Activated CD8-positive, alpha-beta memory T cell treated with anti-CD3 and anti-CD28 coated beads, Interleukin-2, amount 10 ng/mL, durations not matched to agents 7 days and 5 days (primary cell): ENCODE results near the gene GTF2F2. TPM values are rescaled to one million over a fixed set of nuclear protein-coding genes. Genes with fewer than 3 reads are reported as not detected.
"Not testable (repeated sequence)": the region's sequence is repeated elsewhere in the genome, so short reads cannot be mapped to it uniquely, and the experiment has no call there.

Experiments used
- ATAC-seq: fragments of 150-1000 bp; cut with Tn5 transposase; one replicate; pipeline ENCODE4 v1.10.0; 2021; ENCODE audit warnings: moderate library complexity
- CTCF ChIA-PET: fragments of 350-600 bp; sonication (Branson Sonifier 250); formaldehyde crosslinking; loops from one replicate; lab custom pipeline; 2021; ENCODE audit warnings: antibody characterized with exemption; lab: Charles Lee
- DNase-seq: peaks from one replicate; pipeline ENCODE4 v3.0.0-alpha.2; 2020
- H3K27ac Mint-ChIP-seq: one replicate; pipeline ENCODE4 v1.8.0; 2021; ENCODE audit warnings: mild to moderate bottlenecking, mixed read lengths
- H3K27me3 Mint-ChIP-seq: one replicate; pipeline ENCODE4 v1.8.0; 2021; ENCODE audit warnings: mixed read lengths
- H3K36me3 Mint-ChIP-seq: one replicate; pipeline ENCODE4 v1.8.0; 2021; ENCODE audit warnings: mild to moderate bottlenecking, mixed read lengths
- H3K4me1 Mint-ChIP-seq: one replicate; pipeline ENCODE4 v1.8.0; 2021; ENCODE audit warnings: mixed read lengths
- H3K4me3 Mint-ChIP-seq: one replicate; pipeline ENCODE4 v1.8.0; 2021; ENCODE audit warnings: mild to moderate bottlenecking, moderate library complexity, mixed read lengths
- H3K9me3 Mint-ChIP-seq: one replicate; pipeline ENCODE4 v1.8.0; 2022; ENCODE audit warnings: low read depth, mixed read lengths
- total RNA-seq, 2 experiments: library from RNA; stranded (reverse); gene quantifications; one replicate each; pipeline ENCODE4 v1.2.3, GENCODE V29; 2021

The GTF2F2 gene
- total RNA-seq, 2 experiments from 2014 or later: 17.0 to 19.3 TPM

DNA sequence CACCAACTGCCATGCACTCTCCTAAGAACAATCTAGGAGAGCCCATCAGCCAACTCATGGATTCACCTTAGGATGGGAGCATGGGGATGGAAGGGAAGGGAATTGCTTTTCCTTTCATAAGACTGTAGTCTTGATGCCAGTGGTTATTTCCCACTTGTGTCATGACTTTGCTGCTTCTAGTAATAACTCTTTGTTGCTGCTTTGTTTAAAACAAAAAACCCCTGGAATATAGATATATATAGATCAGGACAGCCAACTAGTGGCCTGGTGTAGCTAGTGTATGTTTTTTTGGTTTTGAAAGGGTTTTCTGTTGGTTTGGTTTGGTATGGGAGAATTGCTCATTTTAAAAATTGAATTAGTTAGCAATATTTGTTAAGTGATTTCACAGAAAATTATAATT lies 119.8 kb downstream of the GTF2F2 start:
- Mint-ChIP-seq H3K9me3 (no peaks in the 10 kb centered on the region), H3K36me3 (no peaks in the 10 kb centered on the region), H3K4me3 (no peak overlapping the region), H3K4me1 (no peaks in the 10 kb centered on the region), H3K27ac (no peak overlapping the region), H3K27me3 (no peaks in the 10 kb centered on the region)
- CTCF ChIA-PET: interaction anchor here (0.6 to 0.7 kb wide), 2 partner anchors 351 to 1402 kb away, joined by 3 read pairs; no protein-coding TSS in a partner anchor
- DNase-seq (no peak), ATAC-seq (no peak)

DNA sequence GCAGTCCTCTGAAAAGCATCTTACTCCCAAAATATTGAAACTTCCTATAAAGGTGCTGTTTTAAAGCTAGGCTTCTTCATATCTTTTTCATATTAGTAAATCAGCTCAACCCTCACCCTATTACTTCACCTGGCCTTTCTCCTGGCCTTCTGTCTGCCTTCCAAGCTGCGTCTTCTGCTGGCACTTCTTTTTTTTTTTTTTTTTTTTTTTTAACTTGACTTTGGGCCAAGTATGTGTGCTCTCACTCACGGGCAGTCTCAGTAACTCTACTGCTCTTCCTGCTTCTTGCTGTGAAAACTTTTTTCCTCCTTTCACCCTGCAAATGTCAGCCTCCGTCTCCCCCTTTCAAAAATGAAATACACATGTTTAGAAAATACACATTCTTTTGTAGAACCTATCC lies 121.8 kb downstream of the GTF2F2 start:
- no peaks in the 10 kb centered on the region for H3K9me3 Mint-ChIP-seq
- H3K36me3 Mint-ChIP-seq: peaks cover 1% of the 10 kb centered on the region
- no peak overlapping the region for H3K4me3 Mint-ChIP-seq
- no peaks in the 10 kb centered on the region for H3K27me3 Mint-ChIP-seq
- no peak overlapping the region for H3K27ac Mint-ChIP-seq
- DNase-seq (no peak), ATAC-seq (no peak)
- H3K4me1 Mint-ChIP-seq: no peaks in the 10 kb centered on the region
- CTCF ChIA-PET: interaction anchor here (0.6 kb wide), 1 partner anchor 15 kb away, joined by 3 read pairs; no protein-coding TSS in a partner anchor

DNA sequence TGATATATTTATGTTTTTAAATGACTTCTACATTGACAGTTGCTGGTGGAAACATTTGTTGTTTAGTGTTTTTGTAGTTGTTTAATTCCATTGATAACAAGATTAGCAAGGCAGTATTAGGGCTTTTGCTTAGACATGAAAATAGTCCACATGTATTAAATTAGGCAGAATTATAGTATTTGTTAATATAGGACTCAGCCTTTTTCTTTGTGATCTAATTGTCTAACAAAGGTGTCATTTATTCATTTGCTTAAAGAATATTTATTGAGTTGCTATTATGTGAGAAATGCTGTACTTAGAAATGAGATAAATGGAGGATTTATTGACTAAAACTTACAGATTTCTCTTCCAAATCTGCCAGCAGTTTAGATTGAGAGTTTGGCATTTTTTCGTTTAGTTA lies 122.2 kb downstream of the GTF2F2 start:
- Mint-ChIP-seq H3K4me1 (no peaks in the 10 kb centered on the region), H3K36me3 (peaks cover 1% of the 10 kb centered on the region), H3K27ac (no peak overlapping the region), H3K27me3 (no peaks in the 10 kb centered on the region), H3K9me3 (no peaks in the 10 kb centered on the region), H3K4me3 (no peak overlapping the region)
- DNase-seq: no peak
- CTCF ChIA-PET: no interaction called here
- no peak for ATAC-seq

DNA sequence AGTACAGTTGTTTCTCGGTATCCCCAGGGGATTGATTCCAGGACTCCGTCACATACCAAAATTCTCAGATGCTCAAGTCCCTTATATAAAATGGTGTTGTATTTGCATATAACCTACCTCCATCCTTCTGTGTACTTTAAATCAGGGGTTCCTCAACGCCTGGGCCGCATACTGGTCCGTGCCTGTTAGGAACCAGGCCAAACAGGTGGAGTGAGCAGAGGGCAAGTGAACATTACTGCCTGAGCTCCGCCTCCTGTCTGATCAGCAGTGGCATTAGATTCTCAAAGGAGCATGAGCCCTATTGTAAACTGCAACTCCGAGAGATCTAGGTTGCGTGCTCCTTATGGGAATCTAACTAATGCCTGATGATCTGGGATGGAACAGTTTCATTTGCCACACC lies 122.8 kb downstream of the GTF2F2 start:
- DNase-seq: no peak
- H3K36me3 Mint-ChIP-seq: peaks cover 1% of the 10 kb centered on the region
- H3K9me3 Mint-ChIP-seq: no peaks in the 10 kb centered on the region
- CTCF ChIA-PET: no interaction called here
- no peaks in the 10 kb centered on the region for H3K27me3 Mint-ChIP-seq
- no peak overlapping the region for H3K27ac Mint-ChIP-seq
- ATAC-seq: no peak
- no peaks in the 10 kb centered on the region for H3K4me1 Mint-ChIP-seq
- no peak overlapping the region for H3K4me3 Mint-ChIP-seq

DNA sequence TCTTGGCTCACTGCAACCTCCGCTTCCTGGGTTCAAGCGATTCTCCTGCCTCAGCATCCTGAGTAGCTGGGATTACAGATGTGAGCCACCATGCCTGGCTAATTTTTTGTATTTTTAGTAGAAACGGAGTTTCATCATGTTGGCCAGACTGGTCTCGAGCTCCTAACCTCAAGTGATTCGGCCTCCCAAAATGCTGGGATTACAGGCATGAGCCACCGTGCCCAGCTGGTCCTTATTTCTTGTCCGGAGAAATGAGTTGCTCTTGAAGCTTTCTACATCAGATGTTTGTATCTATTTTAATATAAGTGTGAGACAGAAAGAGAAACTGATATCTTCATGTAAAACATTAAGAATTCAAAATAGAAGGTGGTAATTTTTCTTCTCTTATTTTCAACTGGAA lies 124.4 kb downstream of the GTF2F2 start:
- CTCF ChIA-PET, H3K4me1 Mint-ChIP-seq, H3K4me3 Mint-ChIP-seq, H3K36me3 Mint-ChIP-seq, ATAC-seq, H3K27me3 Mint-ChIP-seq, DNase-seq, H3K9me3 Mint-ChIP-seq, H3K27ac Mint-ChIP-seq: not testable (repeated sequence)

DNA sequence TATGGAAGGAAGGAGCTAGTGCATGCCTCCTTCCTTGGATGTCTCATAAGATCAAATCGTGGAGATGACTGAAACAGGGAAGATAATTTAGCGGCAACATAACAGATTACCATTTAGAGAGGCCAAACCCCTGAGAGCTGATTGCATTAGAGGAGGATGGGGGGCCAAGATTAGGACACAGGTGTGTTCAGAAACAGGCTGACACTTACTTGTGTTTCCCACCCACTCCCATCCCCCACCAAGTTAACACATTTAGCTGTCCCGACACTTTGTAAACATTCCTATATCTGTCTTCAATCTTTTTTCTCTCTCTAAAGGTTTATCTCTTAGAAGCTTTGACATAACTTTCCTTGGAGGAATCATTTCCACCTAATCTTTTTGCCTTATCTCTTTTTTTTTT lies 129.4 kb downstream of the GTF2F2 start:
- Mint-ChIP-seq H3K9me3 (no peaks in the 10 kb centered on the region), H3K27me3 (no peaks in the 10 kb centered on the region), H3K36me3 (peaks cover 9% of the 10 kb centered on the region), H3K4me3 (no peak overlapping the region), H3K27ac (no peak overlapping the region), H3K4me1 (peaks cover 1% of the 10 kb centered on the region)
- DNase-seq (no peak), ATAC-seq (no peak)
- CTCF ChIA-PET: interaction anchor here (0.7 to 0.9 kb wide), 4 partner anchors 9 to 232 kb away, joined by 3 read pairs; no protein-coding TSS in a partner anchor

DNA sequence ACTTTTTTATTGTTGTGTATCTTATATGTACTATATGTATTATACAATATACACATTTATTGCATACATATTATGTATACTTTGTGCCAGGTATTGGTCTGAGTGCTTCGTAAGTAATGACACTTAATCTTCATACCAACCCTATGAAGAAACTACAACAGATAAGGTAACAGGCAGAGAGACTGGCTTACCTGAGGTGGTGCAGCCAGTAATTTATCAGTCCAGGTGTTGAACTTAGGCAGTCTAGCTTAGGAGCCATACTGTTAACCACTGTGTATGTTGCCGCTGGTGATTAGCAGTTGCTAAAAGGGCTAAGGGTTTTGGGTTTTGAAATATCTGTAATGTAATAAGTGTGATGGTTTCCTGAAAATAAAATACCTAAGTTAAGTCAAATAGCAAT lies 134.1 kb downstream of the GTF2F2 start:
- Mint-ChIP-seq H3K27ac (no peak overlapping the region), H3K4me3 (no peak overlapping the region), H3K27me3 (no peaks in the 10 kb centered on the region), H3K9me3 (no peaks in the 10 kb centered on the region), H3K4me1 (peaks cover 18% of the 10 kb centered on the region), H3K36me3 (peaks cover 10% of the 10 kb centered on the region)
- CTCF ChIA-PET: no interaction called here
- DNase-seq: no peak
- no peak for ATAC-seq

DNA sequence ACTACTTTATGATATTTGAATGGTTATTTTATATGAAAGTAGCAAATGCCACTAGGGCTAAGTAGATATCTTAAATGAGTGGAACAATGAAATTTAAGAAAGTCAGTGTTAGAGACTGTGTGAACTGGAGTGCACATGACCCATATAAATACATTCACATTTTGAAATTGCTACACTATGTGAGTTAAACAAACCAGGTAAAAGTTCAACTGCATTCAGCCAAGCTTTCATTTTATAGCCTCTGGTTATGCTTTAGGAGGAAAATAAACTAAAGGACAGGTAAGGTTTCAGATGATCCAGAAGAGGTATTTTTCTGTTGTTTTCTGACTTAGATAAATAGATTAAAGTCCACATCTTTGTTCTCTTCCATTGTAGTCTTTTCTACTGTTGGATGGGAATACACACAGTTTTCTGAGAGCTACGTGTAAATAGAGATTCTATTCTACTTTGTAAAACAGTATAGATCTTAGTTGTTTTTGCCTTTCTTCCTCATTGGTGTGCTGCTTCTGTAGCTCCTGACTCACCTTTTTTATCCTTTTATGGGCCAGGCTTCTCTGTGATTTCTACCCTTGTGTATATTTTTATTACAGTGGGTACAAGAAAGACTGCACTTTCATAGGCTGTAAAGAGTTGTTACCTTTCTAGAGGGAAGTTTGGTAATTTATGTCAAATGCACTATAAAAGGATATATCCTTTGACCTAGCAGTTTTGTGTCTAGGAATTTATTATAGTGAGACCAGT lies 135.1 kb downstream of the GTF2F2 start:
- Mint-ChIP-seq H3K9me3 (no peaks in the 10 kb centered on the region), H3K27me3 (no peaks in the 10 kb centered on the region)
- CTCF ChIA-PET: no interaction called here

DNA sequence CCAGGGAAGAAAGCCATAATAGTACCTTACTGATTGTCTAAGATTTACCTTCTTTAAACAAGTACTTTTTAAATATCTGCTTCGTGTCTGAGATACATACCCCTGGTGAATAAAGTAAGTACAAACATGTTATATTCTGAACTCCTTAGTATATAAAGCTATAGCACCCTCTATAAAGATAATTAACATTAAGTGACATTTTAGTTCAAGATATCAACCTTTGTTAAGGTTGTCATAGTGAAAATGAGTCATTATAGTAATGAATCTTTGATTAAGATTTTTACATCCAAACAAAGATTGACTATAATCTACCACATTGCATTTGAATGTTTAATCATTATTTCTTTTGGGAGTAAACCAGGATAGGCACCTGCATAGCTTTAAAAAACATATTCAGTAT lies 135.9 kb downstream of the GTF2F2 start:
- no peaks in the 10 kb centered on the region for H3K27me3 Mint-ChIP-seq
- H3K4me1 Mint-ChIP-seq: peaks cover 18% of the 10 kb centered on the region
- H3K9me3 Mint-ChIP-seq: no peaks in the 10 kb centered on the region
- CTCF ChIA-PET: interaction anchor here (1.1 kb wide), 1 partner anchor 14 kb away, joined by 3 read pairs; no protein-coding TSS in a partner anchor
- H3K36me3 Mint-ChIP-seq: peaks cover 10% of the 10 kb centered on the region
- DNase-seq (no peak), ATAC-seq (no peak)
- H3K27ac Mint-ChIP-seq: no peak overlapping the region
- H3K4me3 Mint-ChIP-seq: no peak overlapping the region

More for the DNA sequence above, 135.1 kb downstream of the GTF2F2 start:
- H3K27ac Mint-ChIP-seq: no peak overlapping the region
- H3K36me3 Mint-ChIP-seq: peaks cover 10% of the 10 kb centered on the region
- ATAC-seq (no peak), DNase-seq (no peak)
- H3K4me1 Mint-ChIP-seq: peaks cover 18% of the 10 kb centered on the region
- no peak overlapping the region for H3K4me3 Mint-ChIP-seq

DNA sequence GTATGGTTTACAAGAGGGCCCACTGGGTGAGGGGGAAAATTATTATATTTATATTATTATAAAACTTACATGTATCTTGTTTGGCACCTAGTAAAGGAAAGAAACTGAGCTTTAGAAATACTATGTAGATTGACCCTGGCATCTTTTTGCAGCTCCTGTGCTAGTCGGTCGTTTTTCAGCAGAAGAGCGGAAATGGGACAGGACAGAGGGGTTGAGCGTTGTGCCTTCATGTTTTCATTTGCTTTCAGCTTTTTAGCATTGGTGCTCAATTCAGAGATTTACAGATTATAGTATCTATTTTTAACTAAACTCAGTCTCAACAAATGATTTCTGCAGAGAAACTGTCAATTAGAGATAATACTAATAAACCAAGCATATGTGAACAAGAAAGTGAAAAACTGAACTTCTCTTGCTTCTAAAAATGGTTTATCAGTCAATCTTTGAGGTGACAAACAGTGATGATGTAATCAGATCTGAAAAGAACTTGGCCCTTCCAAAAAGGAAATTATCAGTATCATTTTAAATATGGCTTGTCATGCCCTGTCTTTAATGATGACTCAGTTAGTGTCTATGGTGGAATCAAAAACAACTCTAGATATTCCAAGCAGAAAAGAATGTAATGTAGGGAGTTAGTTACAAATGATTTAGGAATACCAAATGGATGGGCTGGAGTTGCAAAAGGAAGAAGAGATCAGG lies 137.5 kb downstream of the GTF2F2 start:
- Mint-ChIP-seq H3K36me3 (peaks cover 9% of the 10 kb centered on the region), H3K27me3 (no peaks in the 10 kb centered on the region), H3K27ac (no peak overlapping the region), H3K4me3 (no peak overlapping the region), H3K9me3 (no peaks in the 10 kb centered on the region), H3K4me1 (peaks cover 18% of the 10 kb centered on the region)
- no peak for DNase-seq
- CTCF ChIA-PET: interaction anchor here (1.1 kb wide), 1 partner anchor 8 kb away, joined by 3 read pairs; no protein-coding TSS in a partner anchor
- no peak for ATAC-seq

DNA sequence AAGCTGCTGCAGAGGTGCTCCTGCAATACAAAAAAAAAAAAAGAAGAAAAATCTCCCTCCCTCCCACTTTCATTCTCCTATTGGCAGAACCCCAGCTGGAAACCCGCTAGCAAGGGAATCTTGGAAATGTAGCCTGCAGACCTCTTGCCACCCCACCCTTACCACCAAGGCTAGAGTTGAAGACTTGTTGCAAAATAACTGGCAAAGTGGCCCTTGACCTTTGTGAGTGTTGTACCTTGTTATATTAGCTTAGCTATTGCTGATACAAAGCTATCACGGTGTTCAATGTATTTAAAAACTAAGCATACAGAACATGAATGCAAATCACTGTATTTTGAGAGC lies 138.0 kb downstream of the GTF2F2 start:
- DNase-seq (no peak), ATAC-seq (no peak)
- Mint-ChIP-seq H3K36me3 (peaks cover 6% of the 10 kb centered on the region), H3K9me3 (no peaks in the 10 kb centered on the region), H3K27ac (no peak overlapping the region), H3K4me3 (no peak overlapping the region), H3K4me1 (peaks cover 16% of the 10 kb centered on the region), H3K27me3 (no peaks in the 10 kb centered on the region)
- CTCF ChIA-PET: interaction anchor here (1.1 kb wide), 1 partner anchor 9 kb away, joined by 3 read pairs; no protein-coding TSS in a partner anchor

DNA sequence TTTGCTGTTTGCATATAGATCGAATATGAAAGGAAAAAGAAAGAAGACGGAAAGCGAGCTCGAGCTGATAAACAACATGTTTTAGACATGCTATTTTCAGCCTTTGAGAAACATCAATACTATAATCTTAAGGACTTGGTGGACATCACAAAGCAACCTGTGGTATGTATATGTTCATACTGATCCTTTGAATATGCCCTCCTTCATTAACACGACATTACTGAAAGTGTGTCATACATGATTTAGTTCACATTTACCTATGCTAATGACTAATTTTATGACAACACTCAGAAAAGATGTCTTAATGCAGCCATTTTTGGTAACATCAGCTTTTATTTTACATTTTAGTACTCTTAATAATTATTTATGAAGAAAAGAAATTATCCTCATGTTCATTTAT lies 146.9 kb downstream of the GTF2F2 start:
- CTCF ChIA-PET: interaction anchor here (0.9 kb wide), 1 partner anchor 260 kb away, joined by 3 read pairs; no protein-coding TSS in a partner anchor
- ATAC-seq: no peak
- Mint-ChIP-seq H3K4me1 (no peaks in the 10 kb centered on the region), H3K9me3 (no peaks in the 10 kb centered on the region), H3K4me3 (no peak overlapping the region), H3K27ac (no peak overlapping the region), H3K36me3 (peaks cover 4% of the 10 kb centered on the region), H3K27me3 (no peaks in the 10 kb centered on the region)
- no peak for DNase-seq

DNA sequence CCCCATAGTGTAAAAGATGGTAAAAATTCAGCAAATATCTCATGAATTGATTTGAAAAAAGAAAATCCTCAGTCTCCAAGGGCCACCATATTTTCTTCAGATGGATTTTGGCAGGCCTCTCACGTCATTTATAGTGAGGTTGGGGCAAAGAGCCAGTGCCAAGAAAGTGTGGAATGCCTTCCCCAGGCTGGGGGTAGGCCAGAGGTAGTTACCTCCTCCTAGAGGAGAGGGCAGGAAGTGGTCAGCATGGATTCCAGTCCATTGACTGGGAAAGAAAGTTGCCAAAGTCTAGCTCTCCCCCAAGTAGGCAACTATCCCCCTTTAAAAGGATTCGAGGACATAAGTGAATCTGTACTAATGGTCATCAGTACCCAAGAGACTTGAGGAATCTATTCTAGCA lies 148.9 kb downstream of the GTF2F2 start:
- Mint-ChIP-seq H3K4me3 (no peak overlapping the region), H3K27me3 (no peaks in the 10 kb centered on the region), H3K27ac (no peak overlapping the region), H3K36me3 (peaks cover 7% of the 10 kb centered on the region), H3K4me1 (no peaks in the 10 kb centered on the region), H3K9me3 (no peaks in the 10 kb centered on the region)
- CTCF ChIA-PET: no interaction called here
- ATAC-seq: no peak
- DNase-seq: no peak

DNA sequence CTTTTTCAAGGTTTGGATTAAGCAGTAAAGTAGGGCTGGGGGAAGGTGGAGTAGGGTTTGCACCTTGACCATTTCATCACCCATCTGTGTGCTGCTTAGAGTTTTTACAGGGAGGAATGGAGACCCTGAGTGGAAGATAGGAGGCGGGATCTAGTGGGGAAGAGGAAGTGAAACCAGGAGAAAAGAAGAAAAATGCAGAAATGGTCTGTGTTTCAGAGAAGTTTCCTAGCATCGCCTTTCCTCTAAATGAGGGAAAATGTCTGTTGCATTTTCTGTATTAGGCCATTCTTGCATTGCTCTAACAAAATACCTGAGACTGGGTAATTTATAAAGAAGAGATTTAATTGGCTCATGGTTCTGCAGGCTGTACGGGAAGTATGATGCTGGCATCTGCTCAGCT lies 156.6 kb downstream of the GTF2F2 start:
- DNase-seq (no peak), ATAC-seq (no peak)
- H3K4me3 Mint-ChIP-seq: no peak overlapping the region
- H3K27me3 Mint-ChIP-seq: no peaks in the 10 kb centered on the region
- peaks cover 15% of the 10 kb centered on the region for H3K36me3 Mint-ChIP-seq
- H3K4me1 Mint-ChIP-seq: peaks cover 2% of the 10 kb centered on the region
- no peaks in the 10 kb centered on the region for H3K9me3 Mint-ChIP-seq
- H3K27ac Mint-ChIP-seq: no peak overlapping the region
- CTCF ChIA-PET: no interaction called here
